HG03432 (cell line): ENCODE results near the gene MAD2L1BP.
"Not testable (repeated sequence)": the region's sequence is repeated elsewhere in the genome, so short reads cannot be mapped to it uniquely, and the experiment has no call there.

ENCODE experiments used
- ATAC-seq: cut with Tn5 transposase; IDR thresholded peaks from one replicate; pipeline ENCODE4 v1.9.1; 2021; ENCODE audit warnings: mild to moderate bottlenecking, moderate library complexity; ENCODE audit not compliant: unreplicated experiment

MAD2L1BP gene

DNA sequence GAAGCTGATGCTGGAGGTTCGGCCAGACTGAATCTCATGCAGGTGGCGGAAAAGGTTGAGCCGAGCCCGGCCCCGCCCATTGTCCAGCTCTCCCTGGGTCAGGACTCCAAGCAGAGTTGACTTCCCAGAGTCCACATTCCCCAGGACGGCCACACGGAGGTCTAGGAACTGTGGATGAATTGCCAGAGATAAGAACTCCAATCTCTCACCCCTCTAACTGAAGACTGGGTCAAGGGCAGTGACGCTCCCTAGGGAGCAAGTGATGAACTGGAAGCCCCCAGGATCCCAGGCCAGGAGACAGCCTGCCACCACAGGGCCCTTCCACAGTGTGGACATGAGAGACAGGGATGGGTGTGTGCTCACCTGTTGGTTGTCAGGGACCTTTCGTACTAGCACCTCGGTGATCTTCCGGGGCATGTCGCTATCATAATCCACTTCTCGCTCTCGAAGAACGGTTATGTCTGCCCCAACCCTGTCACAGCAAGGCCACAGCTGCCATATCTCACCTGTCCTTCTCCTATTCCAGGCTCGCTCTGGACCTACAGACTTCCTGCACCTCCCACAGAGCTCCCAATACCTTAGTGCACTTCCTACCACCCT lies 10.1 kb upstream of the MAD2L1BP start:
- ATAC-seq: no peak

DNA sequence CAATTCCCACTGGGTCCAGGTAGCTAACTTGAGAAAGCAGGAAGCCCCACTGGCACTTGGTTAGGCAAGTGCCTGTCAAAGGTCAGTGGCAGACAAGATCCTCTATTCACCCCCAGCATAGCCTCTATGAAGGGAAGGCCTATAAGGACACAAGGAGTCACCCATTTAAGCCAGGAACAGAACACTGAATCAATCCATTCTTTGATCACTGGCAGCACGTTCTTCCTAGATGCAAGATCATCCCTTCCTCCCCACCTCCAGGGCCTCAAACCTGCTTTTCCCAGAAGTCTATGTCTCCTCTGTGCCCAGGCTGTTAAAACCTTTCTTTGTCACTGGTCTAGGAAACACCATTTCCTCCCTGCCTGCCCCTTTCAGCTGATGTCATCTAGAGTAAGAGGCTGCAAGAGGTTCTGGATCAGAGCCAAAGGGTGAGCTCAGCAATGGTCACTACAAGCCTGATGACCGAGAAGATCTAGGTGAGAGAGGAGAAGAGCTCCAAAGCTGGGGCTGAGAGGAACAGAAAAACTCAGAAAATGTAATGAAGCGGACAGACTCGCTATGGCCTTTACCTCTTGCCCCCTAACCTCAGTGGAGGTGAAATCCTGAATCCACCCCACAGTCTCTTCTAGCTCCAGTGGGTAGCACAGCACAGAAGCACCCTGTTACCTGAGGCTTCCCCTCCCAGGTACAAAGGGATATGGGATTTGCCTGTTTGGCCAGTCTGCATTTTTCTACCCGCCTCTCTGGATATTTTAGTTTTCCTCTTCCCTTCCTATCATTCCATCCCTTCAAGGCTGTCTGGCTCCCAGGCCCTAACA lies 8.4 kb upstream of the MAD2L1BP start:
- ATAC-seq: no peak

- ATAC-seq: peak; percentile 20
These were observed 7.1 kb upstream of the MAD2L1BP start for GRCh38 chr6:43628393-43629103.

GRCh38 chr6:43629104-43629504 lies 6.5 kb upstream of the MAD2L1BP start, which contains the start of gene GTPBP2:
GTPBP2 (minus strand) TSS chr6:43629264; CDS start chr6:43629162, 102 bp downstream.
- ATAC-seq: peak; percentile 84

GRCh38 chr6:43629505-43630300 lies 5.9 kb upstream of the MAD2L1BP start:
- peak; percentile 70 for ATAC-seq

DNA sequence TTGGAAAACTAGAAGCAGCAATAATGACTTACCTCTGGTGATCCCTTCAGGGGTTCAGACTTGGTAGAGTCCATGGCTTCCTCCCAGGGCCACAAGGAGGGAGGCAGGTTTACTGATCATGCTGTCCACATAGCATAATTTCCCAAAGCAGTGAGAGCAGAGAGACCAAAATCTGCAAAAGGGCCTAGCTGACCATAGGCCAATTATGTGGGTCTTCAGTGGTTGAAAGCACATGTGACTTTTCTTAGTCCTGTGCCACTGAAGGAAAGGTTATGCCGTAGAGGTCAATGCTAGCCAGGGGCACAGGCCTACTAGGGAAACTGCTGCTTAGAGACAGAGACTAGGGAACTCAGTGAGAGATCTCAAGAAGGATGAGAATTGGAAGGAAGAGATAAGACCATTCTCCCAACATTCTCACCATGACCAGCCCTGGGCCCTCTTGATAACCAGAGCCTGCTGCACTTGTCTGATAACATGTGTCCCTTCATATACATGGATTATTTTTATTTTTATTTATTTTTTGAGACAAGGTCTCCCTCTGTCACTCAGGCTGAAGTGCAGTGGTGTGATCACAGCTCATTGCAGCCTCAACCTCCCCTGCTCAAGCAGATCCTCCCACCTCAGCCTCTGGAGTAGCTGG lies 4.5 kb upstream of the MAD2L1BP start:
- ATAC-seq: no peak

DNA sequence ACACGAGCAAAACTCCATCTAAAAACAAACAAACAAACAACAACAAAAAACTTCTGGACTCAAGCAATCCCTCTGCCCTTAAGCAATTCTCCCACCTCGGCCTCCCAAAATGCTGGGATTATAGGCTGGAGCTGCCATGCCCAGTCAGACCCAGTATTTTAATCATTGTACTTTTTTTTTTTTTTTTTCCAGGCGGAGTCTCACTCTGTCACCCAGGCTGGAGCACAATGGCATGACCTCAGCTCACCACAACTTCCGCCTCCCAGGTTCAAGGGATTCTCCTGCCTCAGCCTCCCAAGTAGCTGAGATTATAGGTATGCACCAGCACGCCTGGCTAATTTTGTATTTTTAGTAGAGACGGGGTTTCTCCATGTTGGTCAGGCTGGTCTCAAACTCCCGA lies 2.6 kb upstream of the MAD2L1BP start:
- ATAC-seq: not testable (repeated sequence)

DNA sequence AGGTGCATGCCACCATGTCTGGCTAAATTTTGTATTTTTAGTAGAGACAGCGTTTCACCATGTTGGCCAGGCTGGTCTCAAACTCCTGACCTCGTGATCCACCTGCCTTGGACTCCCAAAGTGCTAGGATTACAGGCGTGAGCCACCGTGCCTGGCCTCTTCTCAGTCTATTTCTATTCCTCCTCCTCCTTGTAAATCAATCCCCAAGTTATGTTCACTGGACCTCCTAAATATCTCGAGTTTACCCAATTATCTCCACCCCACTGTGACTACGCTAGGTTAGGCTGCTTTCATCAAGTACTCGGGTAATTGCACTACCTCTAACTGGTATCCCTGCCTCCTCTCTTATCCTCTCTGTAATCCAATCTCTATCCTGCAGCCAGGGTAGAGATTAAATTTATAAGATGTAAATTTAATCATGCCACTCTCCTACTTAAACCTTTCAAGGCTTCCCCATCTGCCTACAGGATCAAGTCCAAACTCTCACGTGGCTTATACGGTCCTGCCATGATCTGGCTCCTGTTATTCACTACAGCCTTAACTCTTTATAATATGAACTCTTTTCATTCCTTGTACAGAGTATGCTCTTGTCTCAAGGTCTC lies 837 bp upstream of the MAD2L1BP start:
- ATAC-seq: no peak

- ATAC-seq: peak; percentile 3
These were observed 644 bp downstream of the MAD2L1BP start for GRCh38 chr6:43636308-43636659.

DNA sequence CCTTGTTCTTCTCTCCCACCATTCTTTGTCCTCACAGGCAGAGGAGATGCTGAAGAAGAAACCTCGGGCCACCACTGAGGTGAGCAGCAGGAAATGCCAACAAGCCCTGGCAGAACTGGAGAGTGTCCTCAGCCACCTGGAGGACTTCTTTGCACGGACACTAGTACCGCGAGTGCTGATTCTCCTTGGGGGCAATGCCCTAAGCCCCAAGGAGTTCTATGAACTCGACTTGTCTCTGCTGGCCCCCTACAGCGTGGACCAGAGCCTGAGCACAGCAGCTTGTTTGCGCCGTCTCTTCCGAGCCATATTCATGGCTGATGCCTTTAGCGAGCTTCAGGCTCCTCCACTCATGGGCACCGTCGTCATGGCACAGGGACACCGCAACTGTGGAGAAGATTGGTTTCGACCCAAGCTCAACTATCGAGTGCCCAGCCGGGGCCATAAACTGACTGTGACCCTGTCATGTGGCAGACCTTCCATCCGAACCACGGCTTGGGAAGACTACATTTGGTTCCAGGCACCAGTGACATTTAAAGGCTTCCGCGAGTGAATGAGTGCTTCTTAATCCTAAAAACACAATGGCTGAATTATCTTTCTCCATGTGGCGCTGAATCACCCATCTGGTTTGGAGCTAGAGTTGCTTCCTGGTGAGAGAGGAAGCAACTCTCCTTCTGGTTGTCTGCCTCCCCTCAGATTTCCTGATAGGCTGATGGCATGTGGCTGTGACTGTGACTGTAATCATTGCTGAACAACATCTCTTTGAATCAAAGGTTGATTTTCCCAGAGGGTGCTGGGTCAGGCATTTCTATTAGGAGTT lies 4.6 kb downstream of the MAD2L1BP start:
- ATAC-seq: no peak

GRCh38 chr6:43644940-43645612 lies 9.4 kb downstream of the MAD2L1BP start, which contains the start of gene RSPH9:
RSPH9 (plus strand) TSS chr6:43645036; CDS start chr6:43645099, 63 bp downstream.
- ATAC-seq: peak; percentile 67

- no peak for ATAC-seq
These were observed 9.9 kb downstream of the MAD2L1BP start for GRCh38 chr6:43645613-43645964.

DNA sequence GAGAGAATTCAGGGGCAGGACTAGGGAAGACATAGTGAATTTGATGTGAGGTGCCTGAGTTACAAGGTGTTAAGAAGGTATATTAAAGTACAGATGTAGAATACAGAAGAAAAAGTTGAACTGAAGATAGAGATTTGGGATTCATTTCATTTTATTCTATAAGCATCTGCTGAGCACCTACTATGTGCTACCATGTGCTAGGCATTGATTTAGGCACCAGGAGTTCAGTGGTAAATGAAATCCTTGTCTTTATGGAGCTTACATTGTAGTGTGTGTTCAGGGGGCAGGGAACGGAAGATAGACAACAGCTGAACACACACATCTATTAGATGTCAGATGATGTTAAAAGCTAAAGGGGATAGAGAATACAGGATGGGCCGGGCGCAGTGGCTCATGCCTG lies 12.0 kb downstream of the MAD2L1BP start:
- no peak for ATAC-seq

DNA sequence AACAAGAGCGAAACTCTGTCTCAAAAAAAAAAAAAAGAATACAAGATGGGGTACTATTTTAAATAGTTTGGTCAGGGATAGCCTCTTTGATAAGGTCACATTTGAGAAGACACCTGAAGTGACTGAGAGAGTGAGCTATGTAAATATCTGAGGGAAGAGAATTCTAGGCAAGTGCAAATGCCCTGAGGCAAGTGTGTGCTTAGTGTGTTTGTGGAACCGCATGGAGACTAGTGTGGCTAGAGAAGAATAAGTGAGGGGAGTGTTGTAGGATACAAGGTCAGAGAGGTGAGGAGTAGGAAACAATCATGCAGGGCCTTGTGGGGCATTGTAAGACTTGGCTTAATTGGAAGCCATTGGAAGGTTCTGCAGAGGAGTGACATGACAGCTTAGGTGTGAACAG lies 12.6 kb downstream of the MAD2L1BP start:
- no peak for ATAC-seq

- not testable (repeated sequence) for ATAC-seq
These were observed 17.2 kb downstream of the MAD2L1BP start for GRCh38 chr6:43652822-43653221.

- ATAC-seq: no peak
These were observed 21.7 kb downstream of the MAD2L1BP start for GRCh38 chr6:43657221-43657802.

GRCh38 chr6:43658161-43658560 lies 22.5 kb downstream of the MAD2L1BP start:
- ATAC-seq: no peak

- ATAC-seq: not testable (repeated sequence)
These were observed 27.3 kb downstream of the MAD2L1BP start for GRCh38 chr6:43662948-43663347.
